Measurements from ENCODE around the gene ZNF512B.

GRCh38 chr20:63952210-63952535, 17.6 kb downstream of the ZNF512B start:
- TF ChIP-seq CTCF (IDR thresholded peaks at IDR 0.05) (no peak), POLR2A (IDR thresholded peaks at IDR 0.05) (no peak)

Measured in Peyer's patch (tissue), 4 donors.